ENCODE measurements around the gene ST6GALNAC1. TPM values are rescaled to one million over a fixed set of nuclear protein-coding genes. Genes with fewer than 3 reads are reported as not detected.

The ST6GALNAC1 gene
- total RNA-seq, 1 donor from 2014 or later = not detected

- H3K4me1 Mint-ChIP-seq (ENCODE audit: low read depth, unreplicated experiment) = no peaks in the 10 kb centered on the region
- no peak for DNase-seq
- H3K9me3 Mint-ChIP-seq (ENCODE audit: unreplicated experiment) = peaks cover 2% of the 10 kb centered on the region
- H3K36me3 Mint-ChIP-seq (ENCODE audit: unreplicated experiment) = peaks cover 9% of the 10 kb centered on the region
- H3K4me3 Mint-ChIP-seq (ENCODE audit: unreplicated experiment) = no peak overlapping the region
- no peaks in the 10 kb centered on the region for H3K27me3 Mint-ChIP-seq (ENCODE audit: unreplicated experiment)
- no peak overlapping the region for H3K27ac Mint-ChIP-seq (ENCODE audit: unreplicated experiment)
- TF ChIP-seq CTCF (IDR thresholded peaks at IDR 0.05; ENCODE audit: partially characterized antibody, unreplicated experiment) = no peak
Observed at GRCh38 chr17:76644995-76645394, 1.4 kb upstream of the ST6GALNAC1 start.

GRCh38 chr17:76642994-76643393 is 563 bp downstream of the ST6GALNAC1 start:
- no peak for DNase-seq
- peaks cover 2% of the 10 kb centered on the region for H3K9me3 Mint-ChIP-seq (ENCODE audit: unreplicated experiment)
- peaks cover 9% of the 10 kb centered on the region for H3K36me3 Mint-ChIP-seq (ENCODE audit: unreplicated experiment)
- no peak overlapping the region for H3K27ac Mint-ChIP-seq (ENCODE audit: unreplicated experiment)
- H3K4me1 Mint-ChIP-seq (ENCODE audit: low read depth, unreplicated experiment) = no peaks in the 10 kb centered on the region
- H3K4me3 Mint-ChIP-seq (ENCODE audit: unreplicated experiment) = no peak overlapping the region
- no peak for TF ChIP-seq CTCF (IDR thresholded peaks at IDR 0.05; ENCODE audit: partially characterized antibody, unreplicated experiment)
- no peaks in the 10 kb centered on the region for H3K27me3 Mint-ChIP-seq (ENCODE audit: unreplicated experiment)

GRCh38 chr17:76642032-76642561 is 1.5 kb downstream of the ST6GALNAC1 start:
- Mint-ChIP-seq H3K27ac (ENCODE audit: unreplicated experiment) (no peak overlapping the region), H3K27me3 (ENCODE audit: unreplicated experiment) (no peaks in the 10 kb centered on the region), H3K9me3 (ENCODE audit: unreplicated experiment) (peaks cover 2% of the 10 kb centered on the region), H3K4me3 (ENCODE audit: unreplicated experiment) (no peak overlapping the region), H3K4me1 (ENCODE audit: low read depth, unreplicated experiment) (no peaks in the 10 kb centered on the region), H3K36me3 (ENCODE audit: unreplicated experiment) (peaks cover 9% of the 10 kb centered on the region)
- no peak for TF ChIP-seq CTCF (IDR thresholded peaks at IDR 0.05; ENCODE audit: partially characterized antibody, unreplicated experiment)
- no peak for DNase-seq

GRCh38 chr17:76641501-76641900 is 2.1 kb downstream of the ST6GALNAC1 start:
- Mint-ChIP-seq H3K27me3 (ENCODE audit: unreplicated experiment) (no peaks in the 10 kb centered on the region), H3K4me1 (ENCODE audit: low read depth, unreplicated experiment) (no peaks in the 10 kb centered on the region), H3K4me3 (ENCODE audit: unreplicated experiment) (no peak overlapping the region), H3K27ac (ENCODE audit: unreplicated experiment) (no peak overlapping the region), H3K9me3 (ENCODE audit: unreplicated experiment) (peaks cover 2% of the 10 kb centered on the region), H3K36me3 (ENCODE audit: unreplicated experiment) (peaks cover 5% of the 10 kb centered on the region)
- no peak for TF ChIP-seq CTCF (IDR thresholded peaks at IDR 0.05; ENCODE audit: partially characterized antibody, unreplicated experiment)
- DNase-seq = no peak

GRCh38 chr17:76640550-76641380 is 2.8 kb downstream of the ST6GALNAC1 start:
- Mint-ChIP-seq H3K36me3 (ENCODE audit: unreplicated experiment) (no peaks in the 10 kb centered on the region), H3K4me3 (ENCODE audit: unreplicated experiment) (no peak overlapping the region), H3K4me1 (ENCODE audit: low read depth, unreplicated experiment) (no peaks in the 10 kb centered on the region), H3K9me3 (ENCODE audit: unreplicated experiment) (peaks cover 2% of the 10 kb centered on the region), H3K27ac (ENCODE audit: unreplicated experiment) (no peak overlapping the region), H3K27me3 (ENCODE audit: unreplicated experiment) (no peaks in the 10 kb centered on the region)
- no peak for TF ChIP-seq CTCF (IDR thresholded peaks at IDR 0.05; ENCODE audit: partially characterized antibody, unreplicated experiment)
- no peak for DNase-seq

All from glutamatergic neuron (in vitro differentiated cells).